HG03045 (cell line): Measurements from ENCODE around the gene STAM.
"Not testable (repeated sequence)": the region's sequence is repeated elsewhere in the genome, so short reads cannot be mapped to it uniquely, and the experiment has no call there.

ENCODE experiments used
- ATAC-seq: cut with Tn5 transposase; IDR thresholded peaks from one replicate; pipeline ENCODE4 v1.9.1; 2021; ENCODE audit warnings: mild to moderate bottlenecking, moderate library complexity; ENCODE audit not compliant: unreplicated experiment

The STAM gene

GRCh38 chr10:17643755-17644484 lies at the start of gene STAM:
TSS of gene STAM (plus strand) at chr10:17644151. CDS start at chr10:17644340, 189 bp downstream.
- ATAC-seq, result peak; percentile 93

- no peak for ATAC-seq
Observed at GRCh38 chr10:17597386-17597785, 46.6 kb upstream of the STAM start.

- no peak for ATAC-seq
Observed at GRCh38 chr10:17599089-17599488, 44.9 kb upstream of the STAM start.

DNA sequence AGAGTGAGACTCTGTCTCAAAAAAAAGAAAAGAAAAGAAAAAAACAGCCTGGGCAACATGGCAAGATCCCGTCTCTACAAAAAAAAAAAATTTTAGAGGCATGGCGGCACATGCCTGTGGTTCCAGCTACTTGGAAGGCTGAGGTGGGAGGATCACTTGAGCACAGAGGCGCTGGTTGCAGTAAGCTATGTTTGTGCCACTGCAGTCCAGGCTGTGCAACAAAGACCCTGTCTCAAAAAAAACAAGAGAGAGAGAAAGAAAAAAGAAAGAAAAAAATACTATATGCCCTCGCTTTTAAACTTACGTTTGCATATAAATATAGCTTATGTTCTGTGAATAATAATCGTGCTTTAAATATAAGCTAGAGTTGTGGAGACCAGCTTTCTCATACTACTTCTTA lies 38.0 kb upstream of the STAM start:
- ATAC-seq, result no peak

DNA sequence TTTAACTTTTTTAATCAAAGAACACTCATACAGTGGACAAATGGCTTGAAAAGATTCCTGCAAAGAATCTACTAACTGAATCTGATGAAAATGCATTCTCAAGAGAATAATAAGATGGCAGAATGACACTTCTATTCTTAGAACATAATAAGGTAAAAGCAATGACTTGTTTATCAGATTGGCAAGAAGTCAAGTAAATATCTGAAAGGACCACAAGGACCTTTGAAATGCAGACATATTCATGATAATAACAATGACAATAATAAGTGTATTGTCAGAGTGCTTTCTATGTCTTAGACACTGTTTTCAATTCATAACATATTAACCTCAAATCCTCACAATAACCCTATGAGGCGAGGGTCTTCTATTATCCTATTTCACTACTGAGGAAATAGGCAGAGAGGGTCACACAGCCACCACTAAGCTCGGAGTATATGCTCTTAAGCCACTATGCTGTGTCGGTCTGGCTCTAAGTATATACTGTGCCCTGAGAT lies 37.4 kb upstream of the STAM start:
- ATAC-seq, result no peak

GRCh38 chr10:17607060-17607459 lies 36.9 kb upstream of the STAM start:
- no peak for ATAC-seq

DNA sequence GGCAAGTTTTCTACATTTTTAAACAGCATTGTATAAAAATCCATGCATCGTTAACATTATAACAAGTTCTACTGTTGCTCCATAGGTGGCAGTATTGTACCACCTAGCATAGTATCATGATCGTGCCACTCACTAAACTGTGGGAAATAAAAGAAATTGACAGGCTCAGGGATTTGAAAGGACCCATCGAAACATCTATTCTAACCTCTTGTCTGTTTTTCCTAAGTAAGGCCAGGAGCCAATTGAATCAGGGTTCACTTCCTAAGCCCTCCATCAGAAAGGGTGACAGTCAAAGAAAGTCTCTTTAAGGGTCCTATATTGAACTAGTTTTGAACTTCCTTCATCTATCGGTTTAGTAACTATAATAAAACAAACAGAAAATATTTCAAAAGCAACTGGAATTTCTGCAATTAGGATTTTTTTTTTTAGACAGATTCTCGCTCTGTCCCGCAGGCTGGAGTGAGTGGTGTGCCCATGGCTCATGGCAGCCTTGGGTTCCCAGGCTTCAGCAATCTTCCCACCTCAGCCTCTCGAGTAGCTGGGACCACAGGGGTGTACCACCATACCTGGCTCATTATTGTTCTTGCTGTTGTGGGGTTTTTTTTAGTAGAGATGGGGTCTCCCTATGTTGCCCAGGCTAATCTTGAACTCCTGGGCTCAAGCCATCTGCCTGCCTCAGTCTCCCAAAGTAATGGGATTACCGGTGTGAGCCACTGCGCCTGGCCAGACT lies 36.2 kb upstream of the STAM start:
- ATAC-seq, result peak; percentile 57

GRCh38 chr10:17609523-17610079 lies 34.4 kb upstream of the STAM start:
- ATAC-seq, result no peak

DNA sequence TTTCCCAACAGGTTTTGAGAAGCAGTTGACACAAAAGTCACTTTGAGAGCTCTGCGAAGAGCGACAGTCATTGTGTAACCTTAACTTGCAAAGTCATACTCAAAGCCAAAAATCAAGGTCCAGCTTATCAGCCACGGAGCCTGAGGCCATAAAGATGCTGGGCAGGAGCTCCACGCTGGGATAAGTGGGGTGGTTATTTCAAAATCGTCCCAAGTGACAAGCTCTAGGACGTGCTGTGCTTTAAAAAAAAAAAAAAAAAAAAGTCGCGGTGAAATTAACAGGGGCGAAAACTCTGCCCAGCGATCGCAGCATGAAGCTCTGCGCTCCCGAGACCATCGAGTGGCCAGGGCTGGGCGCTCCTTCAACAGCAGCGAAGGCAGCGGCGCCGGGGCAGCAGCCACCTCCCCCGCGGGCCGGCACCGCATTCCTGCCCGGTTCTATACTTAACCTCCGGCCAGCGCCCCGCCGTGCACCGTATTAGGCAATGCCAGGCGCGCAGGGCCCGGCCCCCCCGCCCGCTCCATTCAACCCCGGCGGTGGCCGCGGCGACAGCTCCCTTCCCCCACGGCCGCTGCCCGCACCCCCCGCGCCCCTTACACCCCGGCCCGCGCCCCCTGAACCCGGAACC lies 27.4 kb upstream of the STAM start:
- ATAC-seq, result peak; percentile 47

DNA sequence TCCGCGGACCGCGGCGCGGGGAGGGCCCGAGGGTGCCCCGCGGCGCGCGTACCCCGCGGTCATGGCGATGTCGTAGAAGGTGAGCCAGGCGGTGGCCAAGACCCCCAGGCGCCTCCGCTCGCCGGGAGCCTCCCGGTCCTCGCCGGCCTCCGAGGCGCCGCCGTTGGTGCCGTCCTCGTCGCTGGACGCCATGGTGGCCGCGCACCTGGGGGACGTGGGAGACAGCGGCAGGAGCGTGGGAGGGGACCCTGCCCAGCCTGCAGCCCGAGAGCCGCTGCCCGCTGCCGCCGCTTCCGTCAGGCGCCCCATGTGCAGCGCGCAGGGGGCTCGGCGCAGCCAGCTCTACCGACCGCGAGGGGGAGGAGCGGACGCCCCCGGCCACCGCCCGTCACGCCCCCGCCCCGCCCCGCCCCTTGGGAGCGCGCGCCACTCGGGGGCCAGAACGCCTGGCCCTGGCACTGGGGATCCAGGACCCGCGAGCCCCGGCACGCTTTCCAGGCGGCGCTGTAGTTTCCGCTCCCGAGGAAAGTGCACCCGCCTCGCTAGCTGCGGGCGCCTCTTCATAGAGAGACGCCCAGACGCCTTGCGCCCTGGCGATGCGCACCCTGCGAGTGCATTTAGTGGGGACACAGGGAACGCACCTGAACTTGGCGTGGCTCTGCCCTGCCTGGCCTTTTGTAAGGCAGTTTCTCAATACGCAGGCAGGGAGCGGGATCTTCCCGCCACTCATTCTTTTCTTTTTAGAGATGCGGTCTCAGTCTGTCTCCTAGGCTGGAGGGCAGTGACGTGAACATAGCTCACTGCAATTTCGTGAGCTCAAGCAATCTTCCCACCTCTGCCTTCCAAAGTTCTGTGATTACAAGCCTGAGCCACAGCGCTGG lies 26.7 kb upstream of the STAM start, which contains the start of gene HACD1:
TSS of gene HACD1 (minus strand) at position 344 of the 881 bp plus-strand sequence. CDS start at position 309, 35 bp downstream.
- peak; percentile 62 for ATAC-seq

- no peak for ATAC-seq
Observed at GRCh38 chr10:17622061-17622460, 21.9 kb upstream of the STAM start.

DNA sequence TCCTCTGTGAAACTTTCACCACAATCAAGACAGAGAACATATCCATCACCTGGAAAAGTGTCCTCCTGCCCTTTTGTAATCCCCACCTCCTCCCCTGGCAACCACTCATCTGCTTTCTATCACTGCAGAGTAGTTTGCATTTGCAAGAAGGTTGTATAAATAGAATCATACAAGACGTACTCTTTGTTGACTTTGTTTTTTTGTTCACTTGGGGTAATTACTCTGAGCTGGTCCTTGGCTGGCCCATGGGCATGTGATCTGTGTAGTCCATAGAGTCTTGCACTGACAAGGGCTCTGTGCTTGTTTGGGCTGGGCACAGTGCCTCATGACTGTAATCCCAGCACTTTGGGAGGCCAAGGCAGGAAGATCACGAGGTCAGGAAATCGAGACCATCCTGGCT lies 19.0 kb upstream of the STAM start:
- no peak for ATAC-seq

- no peak for ATAC-seq
Observed at GRCh38 chr10:17626656-17627055, 17.3 kb upstream of the STAM start.

GRCh38 chr10:17632590-17632989 lies 11.4 kb upstream of the STAM start:
- not testable (repeated sequence) for ATAC-seq

- ATAC-seq, result no peak
Observed at GRCh38 chr10:17633353-17633752, 10.6 kb upstream of the STAM start.

- no peak for ATAC-seq
Observed at GRCh38 chr10:17637869-17638268, 6.1 kb upstream of the STAM start.

DNA sequence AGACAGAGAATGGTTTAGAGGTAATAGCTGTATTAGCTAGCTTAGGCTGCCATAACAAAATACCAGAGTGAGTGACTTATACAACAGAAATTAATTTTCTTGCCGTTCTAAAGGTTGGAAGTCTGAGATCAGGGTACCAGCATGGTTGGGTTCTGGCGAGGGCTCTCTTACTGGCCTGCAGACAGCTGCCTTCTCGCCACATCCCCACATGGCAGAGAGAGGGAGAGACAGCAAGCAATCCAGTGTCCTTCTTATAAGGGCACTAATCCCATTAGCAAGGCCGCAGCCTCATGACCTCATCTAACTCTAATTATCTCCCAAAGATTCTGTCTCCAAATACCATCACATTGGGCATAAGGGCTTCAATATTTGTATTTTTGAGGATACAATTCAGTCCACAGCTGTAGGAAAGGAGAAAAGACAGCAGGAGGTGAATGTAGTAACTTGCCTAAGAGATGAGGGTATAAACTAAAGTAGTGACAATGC lies 3.6 kb upstream of the STAM start:
- no peak for ATAC-seq

DNA sequence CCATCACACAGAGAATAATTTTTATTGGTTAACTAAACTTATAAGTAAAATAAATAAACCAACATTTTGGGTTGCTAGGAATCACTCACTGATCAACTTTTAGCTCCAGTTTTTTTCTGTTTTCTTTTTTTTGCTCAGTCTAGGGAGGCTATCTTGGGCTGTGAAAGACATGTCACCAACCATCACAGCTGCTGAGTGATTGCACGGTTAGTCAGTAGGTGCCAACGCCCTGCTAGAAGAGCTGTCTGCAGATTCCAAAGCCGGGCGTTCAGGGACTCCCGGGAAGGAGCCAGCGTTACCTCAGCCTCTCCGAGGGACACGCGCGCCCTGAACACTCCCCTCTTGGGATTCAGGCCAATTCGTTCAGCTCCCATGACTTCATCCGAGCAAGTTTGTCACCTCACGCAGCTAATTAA lies 604 bp upstream of the STAM start:
- peak; percentile 27 for ATAC-seq

- ATAC-seq, result peak; percentile 36
Observed at GRCh38 chr10:17644485-17644943, 563 bp downstream of the STAM start.
